Stimulated activated CD4-positive, alpha-beta T cell treated with anti-CD3 and anti-CD28 coated beads, Interleukin-15, amount 100 ng/mL, for 24 hours (primary cell): ENCODE measurements around the gene ALG11.
A peak's percentile ranks its signal among the peaks of the same experiment; 100 is the strongest.
"Not testable (repeated sequence)": the region's sequence is repeated elsewhere in the genome, so short reads cannot be mapped to it uniquely, and the experiment has no call there.

ENCODE experiments used
- DNase-seq: peaks from one replicate; pipeline ENCODE4 v3.0.0-alpha.2; 2020

The ALG11 gene

DNA sequence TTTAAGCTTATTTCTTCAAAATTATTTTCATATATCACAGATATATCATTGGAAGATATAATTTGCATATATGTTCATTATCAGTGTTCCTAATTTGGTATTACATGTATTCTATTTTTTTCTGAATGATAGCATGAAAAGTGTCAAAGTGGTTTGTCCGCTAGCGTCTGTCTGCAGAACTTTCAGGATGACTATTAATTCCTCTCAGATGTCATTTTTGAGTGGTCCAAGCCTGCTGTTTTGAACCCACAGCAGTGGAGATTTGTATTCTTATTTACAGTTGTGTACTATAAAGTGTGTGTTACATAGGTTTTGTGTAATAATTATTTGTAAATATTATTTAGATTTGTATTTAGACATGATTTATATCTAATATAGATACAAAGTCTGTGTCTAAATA, 20.8 kb downstream of the ALG11 start:
- DNase-seq = no peak

- DNase-seq = no peak
These were observed 22.5 kb downstream of the ALG11 start for GRCh38 chr13:52034616-52035226.

DNA sequence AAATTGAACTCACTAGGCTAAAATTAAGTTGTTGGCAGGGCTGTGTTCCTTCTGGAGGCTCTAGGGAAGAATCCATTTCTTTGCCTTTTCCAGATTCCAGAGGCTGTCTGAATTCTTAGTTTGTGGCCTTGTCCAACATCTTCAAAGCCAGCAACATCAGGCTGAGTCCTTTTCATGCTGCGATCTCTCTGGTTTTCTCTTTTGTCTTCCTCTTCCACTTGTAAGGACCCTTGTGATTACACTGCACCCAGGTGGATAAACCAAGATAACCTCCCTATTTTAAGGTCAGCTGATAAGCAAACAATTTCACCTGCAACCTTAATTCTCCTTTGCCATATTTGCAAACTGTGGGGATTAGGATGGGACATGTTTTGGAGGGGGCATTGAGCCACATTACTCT, 23.8 kb downstream of the ALG11 start:
- no peak for DNase-seq

- DNase-seq = no peak
These were observed 31.5 kb downstream of the ALG11 start for GRCh38 chr13:52043675-52044074.

DNA sequence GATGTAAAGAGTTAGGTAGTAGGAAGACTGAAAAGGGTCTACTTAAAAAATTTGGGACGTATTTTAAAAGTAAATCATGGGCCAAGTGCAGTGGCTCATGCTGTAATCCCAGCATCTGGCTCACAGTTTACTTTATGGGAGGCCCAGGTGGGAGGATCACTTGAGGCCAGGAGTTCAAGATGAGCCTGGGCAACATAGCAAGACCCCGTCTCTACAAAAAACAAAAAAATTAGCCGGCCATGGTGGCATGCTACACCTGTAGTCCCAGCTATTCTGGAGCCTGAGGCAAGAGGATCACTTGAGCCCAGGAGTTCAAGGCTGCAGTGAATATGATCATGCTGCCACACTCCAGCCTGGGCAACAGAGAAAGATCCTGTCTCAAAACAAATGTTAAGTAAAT, 35.3 kb downstream of the ALG11 start:
- DNase-seq = no peak

DNA sequence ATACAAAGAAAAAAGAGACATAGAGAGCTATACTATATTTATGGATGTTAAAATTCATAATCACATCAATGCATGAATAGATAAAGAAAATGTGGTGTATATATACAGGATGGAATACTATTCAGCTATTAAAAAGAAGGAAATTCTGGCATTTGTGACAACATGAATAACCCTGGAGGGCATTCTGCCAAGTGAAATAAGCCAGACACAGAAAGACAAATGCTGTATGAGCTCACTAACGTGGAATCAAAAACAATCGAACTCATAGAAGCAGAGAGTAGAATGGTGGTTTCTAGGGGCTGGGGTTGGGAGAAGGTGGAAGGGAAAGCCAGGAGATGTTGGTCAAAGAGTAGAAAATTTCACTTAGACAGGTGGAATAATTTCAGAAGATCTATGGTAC, 36.3 kb downstream of the ALG11 start:
- no peak for DNase-seq

DNA sequence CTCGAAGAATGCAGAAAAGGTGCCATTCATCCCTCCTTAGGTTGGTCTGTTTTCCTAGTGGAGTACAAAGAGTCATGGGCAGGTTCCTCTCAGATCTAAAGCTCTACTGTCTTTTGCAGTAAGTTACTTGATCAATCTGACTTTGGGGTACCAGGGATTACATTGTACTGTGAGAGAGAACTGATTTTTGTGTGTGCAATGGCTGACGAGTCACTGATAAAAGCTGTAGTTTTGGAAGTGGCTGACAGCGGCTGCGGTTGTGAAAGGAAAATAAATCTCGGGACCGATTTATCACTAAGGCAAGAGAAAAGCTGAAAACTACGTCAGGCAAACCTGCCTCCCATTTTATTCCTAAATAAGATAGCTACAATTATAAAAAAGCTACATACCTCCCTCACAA, 39.2 kb downstream of the ALG11 start:
- DNase-seq = no peak

- no peak for DNase-seq
These were observed 41.3 kb downstream of the ALG11 start for GRCh38 chr13:52053460-52053859.

DNA sequence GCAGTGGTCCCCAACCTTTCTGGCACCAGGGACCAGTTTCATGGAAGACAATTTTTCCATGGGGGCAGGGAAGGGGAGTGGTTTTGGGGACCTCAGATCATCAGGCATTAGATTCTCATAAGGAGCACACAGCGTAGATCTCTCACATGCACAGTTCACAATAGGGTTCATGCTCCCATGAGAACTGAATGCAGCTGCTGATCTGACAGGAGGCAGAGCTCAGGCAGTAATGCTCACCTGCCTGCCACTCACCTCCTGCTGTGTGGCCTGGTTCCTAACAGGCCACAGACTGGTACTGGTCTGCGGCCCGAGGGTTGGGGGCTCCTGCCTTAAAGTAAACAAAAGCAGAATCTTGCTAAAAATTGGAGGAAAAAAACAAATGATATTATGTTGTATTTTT, 48.9 kb downstream of the ALG11 start:
- not testable (repeated sequence) for DNase-seq

DNA sequence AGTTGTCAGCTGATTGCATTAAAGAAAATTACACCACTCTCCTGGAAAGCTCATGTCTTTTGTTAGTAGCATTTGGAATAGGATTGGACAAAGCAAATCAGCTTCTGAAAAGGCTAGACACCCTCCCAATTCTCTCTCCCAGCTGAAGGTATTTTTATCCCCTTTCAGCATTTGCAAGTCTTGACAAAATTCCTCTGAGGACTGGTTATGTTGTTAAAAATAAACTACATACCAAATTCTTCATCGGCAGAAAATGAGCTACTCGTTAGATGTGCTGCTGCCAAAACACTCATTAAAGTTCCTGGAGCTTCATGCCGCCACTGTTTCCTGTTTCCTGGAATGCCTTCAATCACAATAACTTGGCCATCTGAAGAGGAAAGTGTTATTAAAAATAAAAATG, 49.4 kb downstream of the ALG11 start:
- DNase-seq = no peak

DNA sequence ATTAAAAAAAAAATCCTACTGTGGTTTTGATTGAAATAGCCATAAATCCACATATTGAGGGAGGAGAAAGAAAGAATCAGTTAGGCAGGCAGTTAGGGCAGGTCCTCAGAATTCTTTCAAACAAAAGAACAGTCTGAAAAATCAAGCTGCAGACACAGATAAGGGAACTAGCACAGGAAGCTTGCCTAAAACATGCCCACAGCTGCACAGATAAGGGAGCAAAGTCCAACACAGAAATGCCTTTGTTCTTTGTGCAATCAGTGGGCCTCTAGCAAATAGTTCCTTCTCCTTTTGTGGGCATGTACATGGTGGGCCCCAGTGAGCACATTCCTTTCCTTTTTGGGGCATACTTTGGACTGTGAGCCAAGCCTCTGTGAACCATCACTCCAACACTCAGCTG, 55.0 kb downstream of the ALG11 start:
- no peak for DNase-seq

DNA sequence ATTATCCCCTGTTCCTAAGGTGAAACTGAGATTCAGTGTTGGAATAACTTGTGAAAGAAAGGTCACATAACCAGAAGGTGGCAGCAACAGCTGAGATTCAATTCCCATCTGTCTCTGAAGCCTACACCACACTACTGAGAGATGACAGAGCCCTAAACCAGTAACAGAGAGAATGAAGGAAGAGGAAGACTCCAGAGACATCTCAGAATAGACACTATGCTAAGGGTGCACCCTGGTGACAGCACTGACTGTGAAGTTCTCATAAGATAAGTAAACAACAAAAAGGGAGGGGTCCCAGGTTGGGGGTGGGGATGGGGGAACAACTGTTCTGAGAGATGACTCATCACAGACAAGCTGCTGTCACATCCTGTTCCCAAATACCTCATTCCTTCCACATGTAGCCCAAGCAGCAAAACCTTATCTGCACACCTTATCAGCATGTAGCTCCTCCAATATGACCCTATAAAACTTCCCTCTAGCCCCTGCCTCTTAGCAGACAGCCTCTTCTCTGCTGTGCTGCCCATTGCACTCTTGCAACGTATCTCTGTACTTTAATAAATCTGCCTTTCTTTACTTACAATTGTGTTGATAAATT, 58.8 kb downstream of the ALG11 start:
- peak; percentile 37 for DNase-seq
